Left lung (tissue), 10 donors: Measurements from ENCODE around the gene GMDS. TPM values are rescaled to one million over a fixed set of nuclear protein-coding genes. Genes with fewer than 3 reads are reported as not detected.

Experiments used
- ATAC-seq: fragments of 200-7000 bp; cut with Tn5 transposase; one replicate; pipeline ENCODE4 v1.9.1; 2020; ENCODE audit warnings: moderate library complexity
- DNase-seq, 4 donors: peaks; one replicate each; pipeline ENCODE4 v3.0.0-alpha.2; 2013 to 2020
- H3K27ac ChIP-seq, 2 donors: fragments of 200-600 bp; sonication (generic) in 1 of 2; one replicate each; pipeline versions ENCODE4 v1.5.0 to v1.8.0; 2020 to 2021
- H3K27me3 ChIP-seq, 2 donors: fragments of 200-600 bp; sonication (generic) in 1 of 2; one replicate each; pipeline versions ENCODE4 v1.5.0 to v1.8.0; 2020 to 2021
- H3K36me3 ChIP-seq, 2 donors: fragments of 200-600 bp; sonication (generic) in 1 of 2; one replicate each; pipeline versions ENCODE4 v1.5.0 to v1.8.0; 2020 to 2021
- H3K4me1 ChIP-seq, 2 donors: fragments of 200-600 bp; one replicate each; pipeline ENCODE4 v1.8.0; 2021
- H3K4me3 ChIP-seq, 2 donors: fragments of 200-600 bp; sonication (generic) in 1 of 2; one replicate each; pipeline versions ENCODE4 v1.5.0 to v1.8.0; 2020 to 2021; ENCODE audit warnings: mild to moderate bottlenecking in 1 of 2
- H3K9me3 ChIP-seq, 2 donors: fragments of 200-600 bp; sonication (generic) in 1 of 2; one replicate each; pipeline versions ENCODE4 v1.5.0 to v1.8.0; 2020 to 2021
- intact Hi-C, 2 donors: fragments of 100-400 bp; cut with DNase I; formaldehyde crosslinking; loops; one replicate each; pipeline versions ENCODE4 v1.11.2 to v1.14.2; 2022
- polyA plus RNA-seq, 6 donors: library from polyadenylated mRNA; unstranded; fragments of 120-200 nt; gene quantifications; one replicate each; pipeline ENCODE4 v1.2.1, GENCODE V29; 2013; ENCODE audit not compliant: insufficient read length in 6 of 6
- total RNA-seq, 2 donors: library from RNA; stranded (reverse); fragmentation: NEBNext Ultra II Directional; extraction: Animal tissue kit (Norgen Biotek cat#: 25700); gene quantifications; one replicate each; pipeline ENCODE4 v1.2.1, GENCODE V29; 2021
- TF ChIP-seq, protein P1 (sequence below), 2 donors: fragments of 200-600 bp; sonication (generic) in 1 of 2; IDR thresholded peaks; one replicate each; pipeline versions ENCODE4 v1.5.0 to v1.8.0; 2021; ENCODE audit warnings: antibody characterized with exemption in 2 of 2
- donor health status: DM: no; HTN: yes; CAD: no.
- donor health status: DM: no; HTN: no; CAD: no.

GMDS gene
- total and polyA plus RNA-seq, 8 donors, result 16.5 to 25.4 (median 21.2) TPM

DNA sequence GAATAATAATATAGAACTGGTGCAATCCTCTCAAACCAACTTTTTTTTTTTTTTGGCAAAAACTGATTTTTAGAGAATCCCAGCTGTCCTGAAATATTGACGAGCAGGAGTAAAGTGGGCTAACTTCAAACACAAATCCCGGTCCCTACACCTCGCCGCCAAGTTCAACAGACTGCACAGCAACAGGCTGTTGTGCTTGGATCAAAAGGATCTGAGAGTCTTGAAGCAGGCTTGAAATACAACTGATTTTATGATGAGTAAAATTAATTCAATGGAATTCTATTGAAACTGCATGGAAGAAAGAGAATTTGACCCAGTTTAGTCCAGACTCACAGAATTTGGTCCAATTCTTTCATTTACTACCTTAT is 463.6 kb downstream of the GMDS start:
- intact Hi-C loops, result no loop called here
- H3K27ac ChIP-seq, result no peak overlapping the region
- H3K9me3 ChIP-seq, result no peaks in the 10 kb centered on the region
- no peaks in the 10 kb centered on the region for H3K27me3 ChIP-seq
- no peaks in the 10 kb centered on the region for H3K36me3 ChIP-seq
- TF ChIP-seq, protein P1, sequence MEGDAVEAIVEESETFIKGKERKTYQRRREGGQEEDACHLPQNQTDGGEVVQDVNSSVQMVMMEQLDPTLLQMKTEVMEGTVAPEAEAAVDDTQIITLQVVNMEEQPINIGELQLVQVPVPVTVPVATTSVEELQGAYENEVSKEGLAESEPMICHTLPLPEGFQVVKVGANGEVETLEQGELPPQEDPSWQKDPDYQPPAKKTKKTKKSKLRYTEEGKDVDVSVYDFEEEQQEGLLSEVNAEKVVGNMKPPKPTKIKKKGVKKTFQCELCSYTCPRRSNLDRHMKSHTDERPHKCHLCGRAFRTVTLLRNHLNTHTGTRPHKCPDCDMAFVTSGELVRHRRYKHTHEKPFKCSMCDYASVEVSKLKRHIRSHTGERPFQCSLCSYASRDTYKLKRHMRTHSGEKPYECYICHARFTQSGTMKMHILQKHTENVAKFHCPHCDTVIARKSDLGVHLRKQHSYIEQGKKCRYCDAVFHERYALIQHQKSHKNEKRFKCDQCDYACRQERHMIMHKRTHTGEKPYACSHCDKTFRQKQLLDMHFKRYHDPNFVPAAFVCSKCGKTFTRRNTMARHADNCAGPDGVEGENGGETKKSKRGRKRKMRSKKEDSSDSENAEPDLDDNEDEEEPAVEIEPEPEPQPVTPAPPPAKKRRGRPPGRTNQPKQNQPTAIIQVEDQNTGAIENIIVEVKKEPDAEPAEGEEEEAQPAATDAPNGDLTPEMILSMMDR (IDR thresholded peaks at IDR 0.05), result no peak
- H3K4me1 ChIP-seq, result peaks cover 3% of the 10 kb centered on the region in 2 donors
- H3K4me3 ChIP-seq, result no peak overlapping the region
- ATAC-seq, result no peak
- no peak for DNase-seq

DNA sequence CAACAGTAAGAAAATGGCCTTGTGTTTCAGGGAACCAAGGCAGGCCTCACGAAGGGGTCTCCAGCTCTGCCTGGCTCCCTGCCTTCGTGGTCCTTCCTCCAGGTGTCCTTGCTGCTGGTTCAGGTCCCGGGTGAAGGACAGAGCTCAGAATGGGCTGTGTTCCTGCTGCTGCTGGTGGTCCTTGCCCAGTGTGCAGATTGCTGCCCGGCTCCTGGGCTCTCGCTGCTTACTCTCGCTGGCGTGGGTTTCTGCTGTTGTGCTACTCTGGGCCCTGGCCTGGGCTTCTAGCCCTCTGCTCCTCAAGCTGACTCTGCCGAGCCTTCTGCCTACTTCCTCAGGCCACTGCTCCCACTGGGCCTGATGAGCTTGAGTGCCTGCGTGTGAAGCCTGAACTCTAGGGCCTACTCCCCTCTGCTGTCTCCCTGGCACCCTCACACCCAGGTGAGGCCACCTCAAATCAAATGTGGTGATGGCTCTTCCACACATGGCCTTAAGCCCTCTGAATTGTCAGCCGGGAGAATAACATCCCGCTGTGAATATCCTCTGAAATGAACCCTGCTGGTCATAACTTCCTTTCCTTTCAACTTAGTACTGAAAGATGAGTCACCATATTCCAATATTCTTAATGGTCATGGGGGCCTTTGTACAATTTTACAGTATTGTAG is 464.1 kb downstream of the GMDS start:
- Histone ChIP-seq H3K36me3 (no peaks in the 10 kb centered on the region), H3K4me3 (no peak overlapping the region), H3K27me3 (no peaks in the 10 kb centered on the region), H3K27ac (no peak overlapping the region), H3K9me3 (no peaks in the 10 kb centered on the region), H3K4me1 (peaks cover 3% of the 10 kb centered on the region in 2 donors)
- no peak for ATAC-seq
- TF ChIP-seq, protein P1 (IDR thresholded peaks at IDR 0.05), result no peak
- intact Hi-C loops, result no loop called here
- no peak for DNase-seq

DNA sequence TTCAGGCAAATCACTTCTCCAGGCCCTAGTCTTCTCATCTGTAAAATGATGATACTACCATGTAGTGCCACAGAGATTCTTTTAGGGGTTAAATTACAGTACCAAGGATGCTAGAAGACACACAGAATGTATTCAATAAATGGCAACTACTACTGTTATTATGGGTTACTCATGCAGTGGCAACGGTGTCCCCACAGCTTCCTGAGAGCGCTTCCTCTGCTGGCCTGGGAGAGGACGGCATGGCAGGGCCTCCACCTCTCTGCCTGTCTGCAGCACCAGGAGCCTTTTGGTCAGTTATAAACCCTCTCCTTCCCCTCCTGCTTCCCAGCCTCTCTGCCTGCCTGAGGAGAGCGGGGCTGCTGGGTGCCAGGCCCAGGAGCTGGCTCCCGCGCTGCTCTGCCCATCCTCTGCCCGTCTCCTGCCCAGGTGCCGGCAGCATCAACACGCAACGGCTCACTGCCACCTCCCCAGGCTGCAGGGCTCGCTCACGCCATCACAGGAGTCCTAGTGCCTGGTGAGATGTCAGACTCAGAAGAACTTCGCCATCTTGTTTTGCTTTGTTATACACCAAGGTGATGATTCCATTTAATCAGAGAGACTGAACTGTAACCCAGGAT is 465.0 kb downstream of the GMDS start:
- Histone ChIP-seq H3K27ac (no peak overlapping the region), H3K4me3 (no peak overlapping the region), H3K27me3 (no peaks in the 10 kb centered on the region), H3K36me3 (no peaks in the 10 kb centered on the region), H3K9me3 (no peaks in the 10 kb centered on the region), H3K4me1 (peaks cover 3% of the 10 kb centered on the region in 2 donors)
- ATAC-seq (no peak), DNase-seq (no peak)
- TF ChIP-seq, protein P1 (IDR thresholded peaks at IDR 0.05), result no peak
- intact Hi-C loops, result no loop called here

DNA sequence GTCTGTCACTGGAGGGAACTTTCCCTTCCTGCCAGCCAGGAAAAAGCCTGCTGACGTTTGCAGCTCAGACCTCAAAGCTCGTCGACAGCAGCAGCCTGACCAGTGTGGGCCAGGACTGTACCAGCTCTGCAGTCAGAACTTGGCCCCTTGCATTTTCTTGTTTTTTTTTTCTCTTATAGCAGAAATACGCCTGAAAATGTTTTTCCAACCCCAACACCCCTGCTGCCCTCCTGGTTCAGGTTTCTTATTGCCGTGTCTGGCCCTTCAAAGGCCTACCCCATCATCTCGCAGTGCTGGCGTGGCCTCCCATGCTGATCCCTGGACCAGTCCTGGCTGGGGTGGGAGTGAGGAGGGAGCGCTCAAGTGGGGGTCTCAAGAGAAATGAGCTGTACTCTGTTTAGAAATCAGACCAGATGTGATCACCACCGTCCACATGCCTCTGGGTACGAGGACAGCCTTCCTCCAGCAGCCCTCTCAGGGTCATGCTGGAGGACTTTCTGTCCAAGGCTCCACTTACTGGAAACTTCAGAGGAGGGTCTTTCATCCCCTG is 466.6 kb downstream of the GMDS start:
- Histone ChIP-seq H3K36me3 (no peaks in the 10 kb centered on the region), H3K27me3 (no peaks in the 10 kb centered on the region), H3K9me3 (no peaks in the 10 kb centered on the region), H3K4me3 (no peak overlapping the region), H3K4me1 (no peaks in the 10 kb centered on the region), H3K27ac (no peak overlapping the region)
- DNase-seq (peak in 1 of 4 donors; percentile 47), ATAC-seq (peak; percentile 41)
- intact Hi-C loops, result no loop called here
- TF ChIP-seq, protein P1 (IDR thresholded peaks at IDR 0.05), result no peak

DNA sequence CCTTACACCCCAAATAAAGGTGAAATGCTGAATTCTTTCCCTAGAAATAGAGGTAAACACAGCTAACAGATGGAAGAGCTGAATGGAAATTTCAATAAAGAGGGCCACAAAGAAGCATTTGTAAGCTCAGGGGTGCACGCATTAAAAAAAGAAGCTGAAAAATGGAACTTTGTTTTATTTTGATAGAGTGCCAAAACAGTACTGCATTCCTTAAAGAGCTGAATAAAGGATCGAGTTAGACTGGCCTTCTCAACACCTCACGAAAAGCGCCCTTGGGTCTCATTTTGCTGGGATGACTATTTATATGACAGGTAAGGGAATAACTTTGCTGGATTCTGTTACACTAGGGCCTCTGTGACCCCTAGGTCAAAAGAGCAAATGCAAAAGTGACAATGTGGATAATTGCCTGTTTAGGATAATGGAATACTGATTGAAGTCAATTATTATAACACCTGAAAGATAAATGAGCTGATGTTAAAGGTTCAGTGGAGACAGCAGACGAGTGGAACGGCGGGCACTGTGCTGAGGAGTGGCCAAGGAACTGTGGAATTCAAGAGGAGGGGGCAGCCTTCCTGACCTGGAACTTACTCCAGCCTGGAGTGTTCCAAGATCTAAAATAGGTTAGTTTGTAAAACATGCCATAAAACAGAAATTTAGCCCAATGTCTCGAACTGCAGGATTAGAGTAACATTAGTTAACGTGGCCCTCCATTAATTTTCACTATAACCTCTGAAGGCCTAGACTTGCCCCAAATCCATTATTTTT is 467.3 kb downstream of the GMDS start:
- Histone ChIP-seq H3K27ac (no peak overlapping the region), H3K4me3 (no peak overlapping the region), H3K9me3 (no peaks in the 10 kb centered on the region), H3K4me1 (no peaks in the 10 kb centered on the region), H3K36me3 (no peaks in the 10 kb centered on the region), H3K27me3 (no peaks in the 10 kb centered on the region)
- intact Hi-C loops, result no loop called here
- DNase-seq (no peak), ATAC-seq (no peak)
- TF ChIP-seq, protein P1 (IDR thresholded peaks at IDR 0.05), result no peak
